Activated effector memory CD4-positive, alpha-beta T cell treated with Interleukin-2 at 50 U/mL for 16 hours (primary cell): ENCODE measurements around the gene ARL13B.
"Not testable (repeated sequence)": the region's sequence is repeated elsewhere in the genome, so short reads cannot be mapped to it uniquely, and the experiment has no call there.

Experiments
- DNase-seq: peaks from one replicate; pipeline ENCODE4 v3.0.0-alpha.2; 2020

The ARL13B gene

GRCh38 chr3:94063496-94064119 lies 83.7 kb downstream of the ARL13B start:
- DNase-seq, result no peak

- DNase-seq, result no peak
These were observed 84.4 kb downstream of the ARL13B start for GRCh38 chr3:94064243-94064860.

- DNase-seq, result no peak
These were observed 85.2 kb downstream of the ARL13B start for GRCh38 chr3:94065122-94065521.

GRCh38 chr3:94065819-94066480 lies 86.0 kb downstream of the ARL13B start:
- DNase-seq, result no peak

- no peak for DNase-seq
These were observed 86.8 kb downstream of the ARL13B start for GRCh38 chr3:94066506-94067500.

- DNase-seq, result no peak
These were observed 89.3 kb downstream of the ARL13B start for GRCh38 chr3:94069194-94069813.

- no peak for DNase-seq
These were observed 90.5 kb downstream of the ARL13B start for GRCh38 chr3:94070341-94070911.

GRCh38 chr3:94071713-94072284 lies 91.8 kb downstream of the ARL13B start:
- DNase-seq, result no peak

GRCh38 chr3:94076055-94076454 lies 96.1 kb downstream of the ARL13B start:
- DNase-seq, result no peak

GRCh38 chr3:94080552-94080951 lies 100.6 kb downstream of the ARL13B start:
- DNase-seq, result not testable (repeated sequence)

GRCh38 chr3:94081884-94082283 lies 101.9 kb downstream of the ARL13B start:
- DNase-seq, result no peak

GRCh38 chr3:94082391-94082937 lies 102.5 kb downstream of the ARL13B start:
- no peak for DNase-seq

GRCh38 chr3:94083261-94083660 lies 103.3 kb downstream of the ARL13B start:
- DNase-seq, result no peak

- no peak for DNase-seq
These were observed 109.2 kb downstream of the ARL13B start for GRCh38 chr3:94089126-94089525.

- no peak for DNase-seq
These were observed 112.1 kb downstream of the ARL13B start for GRCh38 chr3:94092086-94092485.

GRCh38 chr3:94093151-94093550 lies 113.2 kb downstream of the ARL13B start:
- no peak for DNase-seq

- DNase-seq, result no peak
These were observed 115.2 kb downstream of the ARL13B start for GRCh38 chr3:94095111-94095510.

- DNase-seq, result no peak
These were observed 118.5 kb downstream of the ARL13B start for GRCh38 chr3:94098452-94098851.

GRCh38 chr3:94099311-94099710 lies 119.4 kb downstream of the ARL13B start:
- no peak for DNase-seq

- no peak for DNase-seq
These were observed 121.9 kb downstream of the ARL13B start for GRCh38 chr3:94101860-94102259.
